Osteocyte (in vitro differentiated cells): Measurements from ENCODE around the gene UBE2E3. TPM values are rescaled to one million over a fixed set of nuclear protein-coding genes. Genes with fewer than 3 reads are reported as not detected.

Experiments used
- DNase-seq: peaks from one replicate; pipeline ENCODE4 v3.0.0; 2021; ENCODE audit warnings: mixed read lengths; ENCODE audit not compliant: unreplicated experiment; ENCODE audit errors: extremely low spot score
- H3K27ac Mint-ChIP-seq: one replicate; pipeline ENCODE4 v1.8.0; 2021; ENCODE audit warnings: mild to moderate bottlenecking, mixed read lengths; ENCODE audit not compliant: unreplicated experiment
- H3K27me3 Mint-ChIP-seq: one replicate; pipeline ENCODE4 v1.8.0; 2021; ENCODE audit warnings: mixed read lengths; ENCODE audit not compliant: unreplicated experiment
- H3K36me3 Mint-ChIP-seq: one replicate; pipeline ENCODE4 v1.8.0; 2021; ENCODE audit warnings: mixed read lengths; ENCODE audit not compliant: unreplicated experiment
- H3K4me1 Mint-ChIP-seq: one replicate; pipeline ENCODE4 v1.8.0; 2021; ENCODE audit warnings: mixed read lengths; ENCODE audit not compliant: unreplicated experiment
- H3K4me3 Mint-ChIP-seq: one replicate; pipeline ENCODE4 v1.8.0; 2021; ENCODE audit warnings: mild to moderate bottlenecking, moderate library complexity, mixed read lengths; ENCODE audit not compliant: unreplicated experiment
- H3K9me3 Mint-ChIP-seq: one replicate; pipeline ENCODE4 v1.8.0; 2021; ENCODE audit warnings: mixed read lengths; ENCODE audit not compliant: unreplicated experiment
- total RNA-seq: library from RNA; stranded (reverse); gene quantifications from 2 replicates; pipeline ENCODE4 v1.2.1, GENCODE V29; 2021
- TF ChIP-seq, protein P1 (sequence below): fragments of 200-600 bp; sonication (generic); IDR thresholded peaks from 2 replicates; pipeline ENCODE4 v1.5.0; 2021; ENCODE audit warnings: antibody characterized with exemption, mild to moderate bottlenecking, moderate library complexity

UBE2E3 gene
- total RNA-seq, 1 donor from 2014 or later, result 108 TPM

DNA sequence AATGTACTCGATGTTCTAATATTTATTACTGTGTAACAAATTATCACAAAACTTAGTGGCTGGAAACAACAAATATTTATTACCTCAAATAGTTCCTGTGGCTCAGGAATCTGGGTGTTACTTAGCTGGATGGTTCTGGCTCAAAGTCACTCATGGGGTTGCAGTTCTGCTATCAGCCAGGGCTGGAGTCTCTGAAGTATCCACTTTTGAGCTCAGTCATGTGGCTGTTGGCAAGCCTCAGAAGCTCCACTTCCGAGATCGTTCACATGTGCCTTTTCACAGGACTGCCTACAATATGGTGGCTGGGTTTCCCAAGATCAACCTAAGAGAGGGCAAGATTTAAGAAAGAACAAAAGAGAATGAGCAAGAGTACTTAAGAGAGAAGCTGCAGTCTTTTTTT, 19.4 kb upstream of the UBE2E3 start:
- Mint-ChIP-seq H3K27ac (no peak overlapping the region), H3K9me3 (no peaks in the 10 kb centered on the region), H3K4me1 (no peaks in the 10 kb centered on the region), H3K4me3 (no peak overlapping the region), H3K27me3 (no peaks in the 10 kb centered on the region), H3K36me3 (no peaks in the 10 kb centered on the region)
- TF ChIP-seq, protein P1, sequence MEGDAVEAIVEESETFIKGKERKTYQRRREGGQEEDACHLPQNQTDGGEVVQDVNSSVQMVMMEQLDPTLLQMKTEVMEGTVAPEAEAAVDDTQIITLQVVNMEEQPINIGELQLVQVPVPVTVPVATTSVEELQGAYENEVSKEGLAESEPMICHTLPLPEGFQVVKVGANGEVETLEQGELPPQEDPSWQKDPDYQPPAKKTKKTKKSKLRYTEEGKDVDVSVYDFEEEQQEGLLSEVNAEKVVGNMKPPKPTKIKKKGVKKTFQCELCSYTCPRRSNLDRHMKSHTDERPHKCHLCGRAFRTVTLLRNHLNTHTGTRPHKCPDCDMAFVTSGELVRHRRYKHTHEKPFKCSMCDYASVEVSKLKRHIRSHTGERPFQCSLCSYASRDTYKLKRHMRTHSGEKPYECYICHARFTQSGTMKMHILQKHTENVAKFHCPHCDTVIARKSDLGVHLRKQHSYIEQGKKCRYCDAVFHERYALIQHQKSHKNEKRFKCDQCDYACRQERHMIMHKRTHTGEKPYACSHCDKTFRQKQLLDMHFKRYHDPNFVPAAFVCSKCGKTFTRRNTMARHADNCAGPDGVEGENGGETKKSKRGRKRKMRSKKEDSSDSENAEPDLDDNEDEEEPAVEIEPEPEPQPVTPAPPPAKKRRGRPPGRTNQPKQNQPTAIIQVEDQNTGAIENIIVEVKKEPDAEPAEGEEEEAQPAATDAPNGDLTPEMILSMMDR, result no peak
- no peak for DNase-seq

DNA sequence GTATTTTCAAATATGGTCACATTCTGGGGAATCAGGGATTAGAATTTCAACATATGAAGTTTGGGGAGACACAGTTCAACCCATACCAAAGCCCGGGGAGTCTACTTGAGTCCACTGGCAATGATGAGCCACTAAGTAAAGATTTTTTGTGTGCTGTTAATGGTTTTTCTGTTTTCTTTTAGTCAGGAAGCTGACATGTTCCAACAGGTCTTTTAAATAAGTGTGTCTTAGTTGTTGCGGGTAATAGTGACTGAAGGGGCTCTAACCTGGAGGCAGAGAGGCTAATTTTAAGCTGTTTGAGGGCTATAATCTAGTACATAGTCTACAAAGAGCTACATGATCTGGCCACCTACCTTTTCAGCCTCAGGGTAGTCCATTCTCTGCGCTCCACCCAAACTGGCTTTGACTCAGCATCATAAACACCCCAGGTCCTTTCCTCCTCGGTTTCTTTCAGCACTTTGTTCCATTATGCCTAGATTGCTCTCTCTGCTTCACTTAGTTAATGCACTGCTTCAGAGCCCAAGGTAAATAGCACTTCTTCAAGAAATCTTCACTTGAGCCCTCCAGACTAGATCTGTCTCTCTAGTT, 17.6 kb upstream of the UBE2E3 start:
- no peaks in the 10 kb centered on the region for H3K27me3 Mint-ChIP-seq
- no peak for DNase-seq
- no peak overlapping the region for H3K27ac Mint-ChIP-seq
- no peak overlapping the region for H3K4me3 Mint-ChIP-seq
- no peaks in the 10 kb centered on the region for H3K9me3 Mint-ChIP-seq
- no peaks in the 10 kb centered on the region for H3K4me1 Mint-ChIP-seq
- no peaks in the 10 kb centered on the region for H3K36me3 Mint-ChIP-seq
- TF ChIP-seq, protein P1, result no peak

DNA sequence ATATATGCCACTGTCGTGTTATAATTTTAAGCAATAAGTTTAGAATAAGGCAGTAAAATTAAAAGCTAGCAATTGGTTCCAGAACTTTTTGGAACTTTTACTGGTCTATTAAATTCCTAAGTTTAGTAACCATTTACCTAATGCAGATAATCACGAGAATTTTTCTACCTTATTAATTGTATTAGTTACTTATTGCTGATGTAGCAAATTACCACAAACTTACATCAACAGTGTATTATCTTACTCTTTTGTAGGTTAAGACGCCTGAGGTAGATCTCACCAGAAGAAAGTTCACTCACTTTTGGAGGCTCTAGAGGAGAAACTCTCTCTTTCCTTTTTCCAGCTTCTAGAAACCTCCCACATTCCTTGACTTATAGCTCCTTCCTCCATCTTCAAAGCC, 14.0 kb upstream of the UBE2E3 start:
- Mint-ChIP-seq H3K27ac (no peak overlapping the region), H3K4me3 (no peak overlapping the region), H3K36me3 (no peaks in the 10 kb centered on the region), H3K9me3 (no peaks in the 10 kb centered on the region), H3K27me3 (no peaks in the 10 kb centered on the region), H3K4me1 (peaks cover 6% of the 10 kb centered on the region)
- no peak for DNase-seq
- TF ChIP-seq, protein P1, result no peak

DNA sequence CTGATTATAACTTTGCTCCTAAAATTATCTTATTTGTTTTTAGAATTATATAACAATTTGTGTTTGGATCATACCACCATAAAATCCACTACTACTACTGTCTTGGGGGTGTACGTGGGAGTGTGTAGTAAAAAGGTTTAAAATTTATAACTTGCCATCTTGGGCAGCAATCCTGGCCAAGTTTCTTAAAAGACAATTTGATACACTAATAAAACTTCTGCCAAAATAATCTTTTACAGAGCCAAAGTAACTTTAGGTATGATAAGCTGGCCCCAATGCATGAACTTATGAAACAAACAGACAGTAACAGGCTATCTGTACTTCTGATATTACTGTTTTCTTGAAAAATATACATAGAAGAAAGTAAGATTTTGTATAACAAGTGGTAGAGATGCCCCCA, 11.3 kb upstream of the UBE2E3 start:
- no peaks in the 10 kb centered on the region for H3K27me3 Mint-ChIP-seq

DNA sequence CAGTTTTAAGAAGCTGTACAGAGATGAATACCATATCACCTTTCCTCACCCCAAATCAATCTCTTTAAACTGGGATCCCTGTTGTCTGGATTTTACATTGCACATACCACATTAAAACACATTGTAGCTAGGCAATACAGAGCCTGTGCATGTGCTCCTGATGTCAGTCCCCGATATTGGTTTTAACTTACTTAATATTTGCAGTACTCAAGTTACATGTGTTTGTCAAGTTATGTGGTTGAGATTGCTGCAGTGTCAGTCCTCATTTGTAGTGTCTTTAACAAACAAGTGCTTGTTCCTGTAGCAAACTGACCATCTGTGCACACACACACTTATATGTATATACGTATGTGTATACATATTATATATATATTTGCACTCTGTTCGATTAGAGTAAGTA, 10.4 kb upstream of the UBE2E3 start:
- H3K27me3 Mint-ChIP-seq, result no peaks in the 10 kb centered on the region
- TF ChIP-seq, protein P1, result no peak
- peaks cover 6% of the 10 kb centered on the region for H3K4me1 Mint-ChIP-seq
- DNase-seq, result no peak
- no peaks in the 10 kb centered on the region for H3K9me3 Mint-ChIP-seq
- no peaks in the 10 kb centered on the region for H3K36me3 Mint-ChIP-seq
- H3K4me3 Mint-ChIP-seq, result no peak overlapping the region
- H3K27ac Mint-ChIP-seq, result no peak overlapping the region

More for the DNA sequence above, 11.3 kb upstream of the UBE2E3 start:
- no peak overlapping the region for H3K27ac Mint-ChIP-seq
- DNase-seq, result no peak
- no peak overlapping the region for H3K4me3 Mint-ChIP-seq
- no peaks in the 10 kb centered on the region for H3K9me3 Mint-ChIP-seq
- H3K36me3 Mint-ChIP-seq, result no peaks in the 10 kb centered on the region
- peaks cover 6% of the 10 kb centered on the region for H3K4me1 Mint-ChIP-seq
- TF ChIP-seq, protein P1, result no peak
